IPS-NIHi11 (cell line): ENCODE measurements around the gene NFIB.

ENCODE experiments used
- DNase-seq: peaks from one replicate; pipeline ENCODE4 v3.0.0; 2012; ENCODE audit warnings: mixed read lengths, low spot score

The NFIB gene

GRCh38 chr9:14185016-14185415, 128.9 kb downstream of the NFIB start:
- no peak for DNase-seq

- no peak for DNase-seq
These were observed 130.9 kb downstream of the NFIB start for GRCh38 chr9:14183001-14183400.

GRCh38 chr9:14180960-14181537, 132.9 kb downstream of the NFIB start:
- no peak for DNase-seq

- DNase-seq, result no peak
These were observed 133.6 kb downstream of the NFIB start for GRCh38 chr9:14180093-14180959.

- no peak for DNase-seq
These were observed 134.5 kb downstream of the NFIB start for GRCh38 chr9:14179449-14179848.

- no peak for DNase-seq
These were observed 138.2 kb downstream of the NFIB start for GRCh38 chr9:14175778-14176177.

- no peak for DNase-seq
These were observed 140.2 kb downstream of the NFIB start for GRCh38 chr9:14173713-14174112.

- DNase-seq, result no peak
These were observed 142.9 kb downstream of the NFIB start for GRCh38 chr9:14170973-14171596.

GRCh38 chr9:14170392-14170931, 143.5 kb downstream of the NFIB start:
- no peak for DNase-seq

- DNase-seq, result no peak
These were observed 145.6 kb downstream of the NFIB start for GRCh38 chr9:14168381-14168780.

- no peak for DNase-seq
These were observed 148.4 kb downstream of the NFIB start for GRCh38 chr9:14165376-14166035.

GRCh38 chr9:14164908-14165307, 149.0 kb downstream of the NFIB start:
- no peak for DNase-seq

- no peak for DNase-seq
These were observed 154.3 kb downstream of the NFIB start for GRCh38 chr9:14159440-14160216.

GRCh38 chr9:14158916-14159315, 155.0 kb downstream of the NFIB start:
- DNase-seq, result no peak

- DNase-seq, result no peak
These were observed 155.7 kb downstream of the NFIB start for GRCh38 chr9:14158136-14158813.

- no peak for DNase-seq
These were observed 156.8 kb downstream of the NFIB start for GRCh38 chr9:14157191-14157590.

GRCh38 chr9:14156046-14156445, 157.9 kb downstream of the NFIB start:
- DNase-seq, result no peak

- no peak for DNase-seq
These were observed 158.7 kb downstream of the NFIB start for GRCh38 chr9:14155237-14155636.

- no peak for DNase-seq
These were observed 160.6 kb downstream of the NFIB start for GRCh38 chr9:14153310-14153720.

GRCh38 chr9:14151451-14151850, 162.5 kb downstream of the NFIB start:
- DNase-seq, result no peak

- DNase-seq, result no peak
These were observed 165.3 kb downstream of the NFIB start for GRCh38 chr9:14148501-14149103.
